Measurements from ENCODE around the gene SPRR5.

The SPRR5 gene

GRCh38 chr1:152946651-152947256, at the start of gene SPRR5:
Gene SPRR5, plus strand, starts transcription at chr1:152947206. Its CDS starts 1,349 bp downstream, at chr1:152948555.
- DNase-seq: no peak

- no peak for DNase-seq
Observed at GRCh38 chr1:152899027-152899426, 48.0 kb upstream of the SPRR5 start.

DNA sequence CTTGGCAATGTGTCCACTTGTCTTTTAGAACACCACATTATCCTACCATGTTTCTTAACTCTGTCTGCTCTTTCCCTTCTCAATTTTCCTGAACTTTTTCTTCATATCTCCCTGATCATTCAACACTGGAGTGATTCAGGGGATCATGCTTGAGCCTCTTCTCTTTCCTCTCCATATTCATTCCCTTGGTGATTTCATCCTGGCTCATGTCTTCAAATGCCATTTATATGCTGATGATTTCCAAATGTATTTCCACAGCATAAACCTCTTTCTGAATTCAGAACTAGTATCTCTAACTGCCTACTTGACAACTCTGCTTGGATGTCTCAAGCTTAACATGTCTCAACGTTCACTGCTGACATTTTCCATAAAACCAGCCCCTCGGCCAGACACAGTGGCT, 47.1 kb upstream of the SPRR5 start:
- no peak for DNase-seq

- no peak for DNase-seq
Observed at GRCh38 chr1:152901631-152902030, 45.4 kb upstream of the SPRR5 start.

GRCh38 chr1:152902636-152903035, 44.4 kb upstream of the SPRR5 start:
- DNase-seq: no peak

DNA sequence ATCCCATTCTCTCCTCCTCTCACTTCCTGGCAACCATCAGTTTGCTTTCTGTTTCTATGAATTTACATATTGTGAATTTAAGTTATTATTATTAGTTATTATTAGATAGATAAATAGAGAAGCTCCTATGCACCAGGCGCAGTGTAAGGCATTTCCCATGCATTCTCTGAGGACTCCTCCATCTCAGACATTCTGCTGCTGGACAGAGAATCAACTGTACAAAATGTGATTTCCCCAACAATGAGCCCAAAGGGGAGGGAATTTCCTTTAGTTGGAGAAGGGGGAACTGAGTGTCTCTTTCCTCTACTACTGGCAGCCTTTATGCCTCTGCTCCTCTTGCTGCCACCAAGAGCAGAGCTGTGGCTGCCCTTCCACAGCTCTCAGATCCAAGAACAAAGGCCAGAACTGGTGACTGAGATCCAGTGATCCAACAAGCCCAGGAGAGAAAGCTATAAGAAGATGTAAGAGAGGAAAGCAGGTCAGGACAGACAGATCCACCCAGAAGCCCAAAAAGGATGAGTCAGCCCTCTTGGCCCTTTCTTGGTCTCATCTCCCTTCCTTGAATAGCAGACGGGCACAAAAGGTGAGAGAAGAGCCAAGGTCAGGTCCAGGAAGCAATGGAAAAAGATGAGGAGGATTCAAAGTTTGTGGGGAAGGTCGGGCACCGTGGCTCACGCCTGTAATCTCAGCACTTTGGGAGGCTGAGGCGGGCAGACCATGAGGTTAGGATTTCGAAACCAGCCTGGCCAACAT, 42.1 kb upstream of the SPRR5 start:
- no peak for DNase-seq

DNA sequence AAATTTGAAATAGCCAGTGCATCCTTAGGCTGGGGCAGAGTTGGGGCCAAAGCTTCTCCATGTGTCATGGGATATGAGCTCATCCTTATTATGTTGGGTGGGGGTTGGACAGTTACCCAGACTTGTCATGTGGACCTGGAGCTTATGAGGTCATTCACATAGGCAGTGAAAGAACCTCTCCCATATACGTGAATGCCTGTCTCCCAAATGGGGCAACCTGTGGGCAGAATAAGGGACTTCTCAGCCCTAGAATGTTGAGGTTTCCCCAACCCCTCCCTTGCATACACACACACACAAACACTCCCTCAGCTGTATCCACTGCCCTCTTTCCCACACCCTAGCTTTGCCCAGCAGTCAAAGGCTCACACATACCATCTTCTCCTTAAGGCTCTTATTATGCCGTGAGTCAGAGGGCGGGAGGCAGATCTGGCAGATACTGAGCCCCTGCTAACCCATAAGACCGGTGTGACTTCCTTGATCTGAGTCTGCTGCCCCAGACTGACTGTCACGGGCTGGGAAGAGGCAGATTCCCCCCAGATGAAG, 40.9 kb upstream of the SPRR5 start:
- DNase-seq: no peak

DNA sequence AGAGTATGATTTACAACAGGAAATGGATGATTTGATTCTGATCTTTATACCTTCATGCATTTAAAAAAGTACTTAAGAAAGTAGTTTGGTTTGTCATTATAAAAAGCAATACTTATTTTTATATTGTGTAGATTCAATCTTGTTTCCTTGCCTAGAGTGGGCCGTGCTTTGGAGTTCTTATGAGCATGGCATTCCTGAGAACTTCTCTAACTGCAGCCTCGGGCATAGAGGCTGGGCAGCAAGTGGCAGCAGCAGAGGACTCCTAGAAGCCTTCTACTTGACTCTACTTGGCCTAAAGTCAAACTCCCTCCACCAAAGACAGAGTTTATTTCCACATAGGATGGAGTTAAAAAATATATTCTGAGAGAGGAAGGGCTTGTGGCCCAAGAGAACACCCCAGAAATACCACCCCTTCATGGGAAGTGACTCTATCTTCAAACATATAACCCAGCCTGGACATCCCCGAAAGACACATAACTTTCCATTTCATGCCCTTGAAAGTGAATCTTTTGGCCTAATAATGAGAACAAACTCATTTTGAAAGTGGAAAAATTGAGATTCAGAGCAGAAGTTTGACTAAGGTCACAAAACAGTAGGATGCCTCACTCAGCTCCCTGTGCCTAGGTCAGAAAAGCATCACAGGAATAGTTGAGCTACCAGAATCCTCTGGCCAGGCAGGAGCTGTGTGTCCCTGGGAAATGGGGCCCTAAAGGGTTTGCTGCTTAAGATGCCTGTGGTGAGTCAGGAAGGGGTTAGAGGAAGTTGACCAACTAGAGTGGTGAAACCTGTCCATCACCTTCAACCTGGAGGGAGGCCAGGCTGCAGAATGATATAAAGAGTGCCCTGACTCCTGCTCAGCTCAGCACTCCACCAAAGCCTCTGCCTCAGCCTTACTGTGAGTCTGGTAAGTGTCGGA, 39.1 kb upstream of the SPRR5 start, which contains the start of gene IVL:
Gene IVL (plus strand): TSS at position 861 of the 916 bp plus-strand sequence. CDS start 1,252 bp downstream, outside the sequence.
- no peak for DNase-seq

GRCh38 chr1:152909206-152909605, 37.8 kb upstream of the SPRR5 start:
- DNase-seq: no peak

- no peak for DNase-seq
Observed at GRCh38 chr1:152912471-152912870, 34.5 kb upstream of the SPRR5 start.

DNA sequence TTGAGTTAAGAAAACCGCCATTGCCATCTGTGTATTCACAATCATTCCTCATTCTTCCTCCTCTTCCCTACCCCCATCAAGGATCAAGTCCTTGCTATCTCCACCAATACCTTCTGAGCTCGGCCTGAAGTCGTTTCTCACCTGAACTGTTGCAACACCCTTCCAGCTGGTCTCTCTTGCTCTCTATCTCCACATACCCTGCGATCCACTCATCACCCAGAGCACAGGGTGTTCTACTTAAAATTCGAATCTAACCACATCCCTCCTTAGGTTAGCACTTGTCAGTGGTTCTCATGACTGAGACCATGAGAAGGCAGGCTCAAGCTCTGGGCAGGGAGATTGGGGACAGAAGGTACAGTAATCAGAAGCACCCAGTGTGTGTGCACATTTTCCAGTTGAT, 34.1 kb upstream of the SPRR5 start:
- DNase-seq: no peak

- no peak for DNase-seq
Observed at GRCh38 chr1:152917794-152918193, 29.2 kb upstream of the SPRR5 start.

- DNase-seq: no peak
Observed at GRCh38 chr1:152919071-152919470, 27.9 kb upstream of the SPRR5 start.

GRCh38 chr1:152924191-152924590, 22.8 kb upstream of the SPRR5 start:
- no peak for DNase-seq

- no peak for DNase-seq
Observed at GRCh38 chr1:152926091-152926490, 20.9 kb upstream of the SPRR5 start.

DNA sequence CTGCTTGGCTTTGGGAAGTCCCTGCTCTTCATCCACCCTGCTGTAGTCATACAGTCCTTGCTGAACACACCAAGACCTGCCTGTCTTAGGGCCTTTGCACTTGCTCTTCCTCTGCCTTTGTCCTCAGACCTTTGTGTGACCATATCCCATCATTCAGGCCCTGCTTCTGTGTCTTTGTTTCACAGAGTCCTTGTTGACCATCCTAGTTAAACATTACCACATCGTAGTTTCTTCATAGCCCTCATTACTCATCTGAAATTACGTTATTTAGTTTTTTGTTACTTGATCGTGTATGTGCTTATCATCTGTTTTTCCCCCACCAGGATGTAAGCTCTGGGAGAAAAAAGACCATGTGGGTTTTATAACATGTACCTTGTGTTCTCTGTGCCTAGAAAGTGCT, 18.3 kb upstream of the SPRR5 start:
- no peak for DNase-seq

- DNase-seq: no peak
Observed at GRCh38 chr1:152932170-152932811, 14.7 kb upstream of the SPRR5 start.

- no peak for DNase-seq
Observed at GRCh38 chr1:152933196-152933595, 13.8 kb upstream of the SPRR5 start.

DNA sequence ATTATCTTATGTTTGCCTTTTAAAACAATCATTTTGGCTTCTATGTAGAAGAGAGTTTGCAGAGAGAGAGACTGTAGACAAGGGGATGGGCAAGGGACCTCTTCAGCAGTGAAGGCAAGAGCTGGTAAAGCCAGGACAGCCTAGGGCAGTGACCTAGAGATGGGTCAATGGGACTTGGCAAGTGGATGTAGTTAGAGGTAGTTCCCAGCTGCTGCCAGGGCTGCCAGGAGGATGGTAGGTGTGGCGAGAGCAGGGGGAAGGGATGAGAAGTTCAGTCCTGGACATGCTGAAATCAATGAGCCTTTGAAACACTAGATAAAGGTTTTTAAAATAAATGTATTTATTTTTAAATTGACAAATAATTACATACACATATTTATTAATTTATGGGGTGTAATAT, 6.4 kb upstream of the SPRR5 start:
- DNase-seq: no peak

GRCh38 chr1:152941037-152941711, 5.8 kb upstream of the SPRR5 start:
- DNase-seq: no peak

GRCh38 chr1:152942161-152942560, 4.8 kb upstream of the SPRR5 start:
- no peak for DNase-seq

- DNase-seq: no peak
Observed at GRCh38 chr1:152946248-152946647, 758 bp upstream of the SPRR5 start.

All from stimulated activated CD4-positive, alpha-beta T cell treated with anti-CD3 and anti-CD28 coated beads, Interleukin-2, amount 100 ng/mL, for 48 hours (primary cell).